Right forelimb (tissue), 1 donor: ENCODE data around the gene COL5A1.
"Not testable (repeated sequence)": the region's sequence is repeated elsewhere in the genome, so short reads cannot be mapped to it uniquely, and the experiment has no call there.

Experiments used
- DNase-seq: peaks from one replicate; pipeline ENCODE4 v3.0.0-alpha.2; 2018

The COL5A1 gene

DNA sequence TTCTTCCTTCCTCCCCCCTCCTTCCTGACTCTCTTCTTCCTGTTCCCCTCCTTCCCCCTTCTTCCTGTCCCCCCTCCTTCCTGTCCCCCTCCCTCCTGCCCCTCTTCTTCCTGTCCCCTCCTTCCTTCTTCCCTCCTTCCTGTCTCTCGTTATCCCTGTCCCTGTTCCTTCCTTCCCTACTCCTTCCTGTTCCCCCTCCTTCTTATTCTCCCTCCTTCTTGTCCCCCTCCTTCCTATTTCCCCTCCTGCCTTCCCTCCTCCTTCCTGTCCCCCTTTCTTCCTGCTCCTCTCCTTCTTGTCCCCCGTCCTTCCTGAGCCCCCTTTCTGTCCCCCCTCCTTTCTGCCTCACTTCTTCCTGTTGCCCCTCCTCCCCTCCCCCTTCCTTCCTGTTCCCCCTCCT is 70.6 kb downstream of the COL5A1 start:
- DNase-seq, result no peak

DNA sequence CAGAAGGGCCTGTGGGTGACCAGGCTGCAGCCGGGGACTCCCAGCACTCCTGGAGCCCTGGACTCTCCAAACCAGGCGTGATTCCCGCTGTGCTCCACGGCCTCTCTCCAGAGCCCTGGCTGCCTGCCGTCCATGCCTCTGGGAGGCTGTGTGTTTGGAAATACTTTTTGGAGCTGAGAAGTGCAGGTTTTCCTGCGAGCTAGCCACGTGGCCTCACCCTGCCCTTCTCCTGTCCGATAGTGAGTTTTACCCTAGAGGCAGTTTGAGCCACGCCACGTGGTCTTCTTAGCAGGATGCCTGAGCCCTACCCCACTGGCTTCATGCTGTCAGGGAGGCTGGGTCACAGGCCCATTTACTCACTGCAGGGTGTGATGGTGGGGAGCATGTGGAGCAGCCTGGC is 71.3 kb downstream of the COL5A1 start:
- no peak for DNase-seq

DNA sequence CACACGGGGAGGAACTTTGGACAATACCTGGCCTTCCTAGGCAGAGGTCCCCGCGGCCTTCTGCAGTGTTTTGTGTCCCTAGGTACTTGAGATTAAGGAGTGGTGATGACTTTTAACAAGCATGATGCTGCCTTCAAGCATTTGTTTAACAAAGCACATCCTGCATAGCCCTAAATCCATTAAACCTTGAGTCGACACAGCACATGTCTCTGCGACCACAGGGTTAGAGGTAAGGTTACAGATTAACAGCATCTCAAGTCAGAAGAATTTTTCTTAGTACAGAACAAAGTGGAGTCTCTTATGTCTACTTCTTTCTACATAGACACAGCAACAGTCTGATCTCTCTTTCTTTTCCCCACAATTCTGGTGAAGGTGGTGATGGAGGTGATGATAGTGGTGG is 73.9 kb downstream of the COL5A1 start:
- DNase-seq, result not testable (repeated sequence)

DNA sequence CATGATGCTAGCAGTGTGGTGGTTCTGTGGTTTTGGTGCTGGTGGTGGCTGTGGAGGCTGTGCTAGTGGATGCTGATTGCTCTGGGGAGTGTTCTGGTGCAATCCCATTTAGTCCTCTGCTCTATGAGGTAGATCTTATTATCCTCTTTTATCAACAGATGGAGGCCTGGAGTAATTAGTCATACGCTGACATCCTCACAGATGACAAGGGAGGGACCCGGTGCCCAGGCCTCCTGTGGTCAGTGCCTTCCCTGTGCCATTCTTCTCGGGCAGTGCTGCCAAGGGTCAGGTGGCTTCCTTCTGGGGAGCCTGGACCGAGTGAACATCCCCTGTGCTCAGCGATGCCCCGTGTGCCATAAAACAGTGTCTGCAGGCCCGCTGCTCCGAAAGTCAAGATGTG is 74.5 kb downstream of the COL5A1 start:
- DNase-seq, result no peak

DNA sequence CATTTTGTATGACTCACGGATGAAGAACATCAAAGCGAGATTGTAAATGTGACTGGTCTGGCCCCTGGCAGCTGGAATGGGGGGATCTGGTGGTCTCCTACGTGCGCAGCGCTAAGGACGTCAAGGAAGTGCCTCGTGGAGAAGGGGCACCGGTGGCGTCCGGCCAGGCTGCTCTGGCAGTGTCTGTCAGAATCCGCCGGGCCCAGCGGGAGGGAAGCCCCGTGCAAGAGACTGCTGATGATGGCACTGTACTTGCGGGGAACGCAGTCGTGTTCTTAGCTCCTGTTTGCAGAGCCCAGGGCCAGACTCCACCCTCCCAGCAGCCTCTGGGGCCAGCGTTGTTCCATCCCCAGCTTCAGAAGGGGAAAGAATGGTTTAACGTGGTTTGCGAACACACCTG is 75.5 kb downstream of the COL5A1 start:
- no peak for DNase-seq

DNA sequence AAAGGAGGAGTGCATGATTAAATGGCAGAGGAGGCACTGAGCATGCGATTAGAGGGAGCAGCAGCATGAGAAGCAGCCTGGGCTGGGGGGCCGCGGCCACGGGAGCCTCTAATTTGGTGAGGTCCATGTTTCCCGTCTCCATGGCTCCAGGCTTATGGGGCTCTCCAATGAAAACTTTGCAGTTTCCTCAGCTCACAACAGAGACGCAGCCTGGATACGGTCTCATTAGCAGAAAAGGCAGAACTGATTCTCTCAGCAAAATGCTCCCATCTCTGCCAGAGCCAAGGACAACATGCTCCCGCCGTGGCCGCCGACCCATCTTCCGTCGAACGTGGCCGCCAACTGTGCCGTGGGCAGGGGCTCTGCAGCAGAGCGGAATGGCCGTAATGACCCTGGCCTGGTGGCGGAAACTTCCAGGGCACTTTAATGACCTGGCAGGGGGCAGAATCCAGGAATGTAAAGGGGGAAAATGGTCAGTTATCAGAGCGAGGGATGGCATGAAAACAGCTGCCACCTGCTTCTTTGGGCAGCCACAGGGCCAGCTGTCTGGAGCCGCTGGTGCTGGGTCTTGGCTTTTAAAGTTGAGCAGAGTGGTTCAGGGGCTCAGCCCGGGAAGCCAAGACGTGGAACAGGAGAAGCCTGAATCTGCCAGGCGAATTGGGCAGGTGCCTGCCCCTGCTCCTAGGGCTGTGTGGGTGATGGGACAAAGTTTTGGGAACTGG is 76.5 kb downstream of the COL5A1 start:
- DNase-seq, result no peak

DNA sequence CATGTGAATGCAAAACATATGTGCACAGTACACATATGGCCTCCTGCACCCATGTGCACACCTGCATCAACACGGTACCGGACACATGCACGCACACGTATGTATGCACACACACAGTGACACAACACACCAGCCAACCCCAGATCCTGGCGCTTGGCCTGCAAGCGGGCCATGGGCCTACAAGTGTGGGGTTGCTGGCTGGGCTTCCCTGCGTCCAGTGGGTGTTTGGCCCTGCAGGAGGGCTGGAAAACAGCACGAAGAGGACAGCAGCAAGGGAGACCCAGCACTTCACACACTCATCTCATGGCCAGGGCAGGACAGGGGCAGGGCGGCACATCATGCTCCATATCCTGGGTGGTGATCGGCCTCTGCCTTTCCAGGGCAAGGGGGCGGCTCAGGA is 77.7 kb downstream of the COL5A1 start:
- no peak for DNase-seq

DNA sequence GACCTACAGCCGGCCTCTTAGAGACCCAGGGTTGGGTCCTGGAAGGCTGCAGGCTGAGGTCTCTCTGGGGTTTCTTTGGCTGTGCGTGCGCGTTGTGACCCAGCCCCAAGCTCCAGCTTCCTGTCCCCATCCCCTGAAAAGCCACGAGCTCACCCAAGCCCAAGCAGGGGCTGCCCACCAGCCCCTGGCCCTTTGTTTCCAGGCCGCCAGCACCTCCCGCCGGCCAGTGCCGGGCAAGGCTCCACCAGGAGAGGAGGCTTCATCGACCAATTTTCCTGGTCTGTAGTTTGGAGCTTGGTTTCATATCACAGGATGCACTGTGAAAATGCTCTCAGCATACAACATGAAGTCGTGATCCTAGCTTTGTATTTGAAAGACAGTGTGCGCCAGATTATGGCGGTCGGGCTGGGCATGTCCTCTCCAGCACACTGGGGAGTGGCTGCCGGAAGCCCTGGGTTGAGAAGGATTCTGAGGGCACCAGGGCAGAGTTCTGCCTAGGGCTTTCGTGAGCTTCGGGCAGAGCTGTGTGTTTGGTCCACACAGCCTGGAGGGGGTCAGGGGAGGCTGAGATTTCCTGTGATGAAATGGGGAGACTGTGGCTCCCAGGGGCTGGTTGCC is 78.6 kb downstream of the COL5A1 start:
- DNase-seq, result no peak

DNA sequence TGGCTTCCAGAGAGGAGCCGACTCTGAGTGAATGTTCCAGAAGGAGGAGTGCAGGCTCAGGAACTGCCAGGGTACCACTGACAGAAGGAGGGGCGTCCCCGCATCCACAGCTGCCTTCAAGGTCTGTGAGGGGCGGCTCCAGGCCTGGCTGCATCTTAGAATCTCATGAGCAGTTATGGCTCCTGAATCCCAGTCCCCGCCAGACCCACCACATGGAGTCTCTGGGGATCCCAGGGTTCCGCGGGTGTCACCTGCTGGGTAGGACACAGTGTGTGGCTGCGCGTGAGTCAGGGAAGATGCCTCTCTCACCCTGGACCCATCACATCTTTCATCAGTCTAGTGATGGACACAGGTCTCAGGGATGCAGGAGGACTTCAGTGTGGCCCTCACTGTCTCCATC is 79.2 kb downstream of the COL5A1 start:
- no peak for DNase-seq

DNA sequence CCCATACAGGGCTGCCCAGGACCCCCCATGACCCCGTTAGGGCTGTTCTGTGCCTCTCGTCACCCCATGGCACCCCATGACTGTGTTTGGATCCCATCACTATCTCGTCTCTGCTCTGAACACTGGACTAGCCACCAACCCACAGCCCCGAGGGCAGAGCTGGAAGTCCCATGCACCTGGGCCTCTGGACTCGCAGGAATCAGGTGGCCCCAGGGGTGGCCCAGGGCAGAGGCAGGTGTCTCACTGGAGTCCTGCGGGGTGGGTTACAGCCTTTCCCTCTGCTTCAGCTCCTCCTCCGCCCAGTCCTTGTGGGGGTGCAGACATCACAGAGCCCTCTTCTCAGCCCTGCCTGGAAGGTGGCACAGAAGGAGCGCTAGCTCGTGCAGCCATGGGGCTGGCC is 79.7 kb downstream of the COL5A1 start:
- DNase-seq, result no peak

DNA sequence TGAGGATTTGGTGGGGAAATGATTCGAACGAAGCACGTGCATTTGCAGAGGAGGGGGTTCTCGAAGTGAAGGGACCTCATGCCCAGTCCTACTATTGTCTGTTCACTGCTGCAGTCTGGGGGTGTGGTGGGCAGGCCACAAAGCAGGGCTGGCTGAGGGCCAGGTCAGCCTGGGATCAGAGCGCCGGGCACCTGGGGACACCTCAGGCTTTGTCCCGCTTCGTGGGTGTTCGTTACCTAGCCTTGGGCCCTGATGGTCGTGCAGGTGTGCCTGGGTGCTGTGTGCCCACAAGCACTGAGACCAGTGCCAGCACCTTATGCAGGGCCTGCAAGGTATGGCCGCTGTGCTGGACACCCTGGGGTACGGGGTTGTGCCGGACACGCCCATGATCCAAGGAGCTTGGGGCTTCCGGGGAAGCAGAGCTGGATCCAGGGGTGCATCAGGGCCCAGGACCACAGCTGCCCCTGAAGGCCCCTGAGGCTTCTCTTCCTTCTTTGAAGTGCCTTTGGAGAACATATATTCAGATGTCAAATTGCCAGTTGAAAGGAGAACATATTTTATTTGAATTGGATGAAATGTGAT is 80.6 kb downstream of the COL5A1 start:
- no peak for DNase-seq

DNA sequence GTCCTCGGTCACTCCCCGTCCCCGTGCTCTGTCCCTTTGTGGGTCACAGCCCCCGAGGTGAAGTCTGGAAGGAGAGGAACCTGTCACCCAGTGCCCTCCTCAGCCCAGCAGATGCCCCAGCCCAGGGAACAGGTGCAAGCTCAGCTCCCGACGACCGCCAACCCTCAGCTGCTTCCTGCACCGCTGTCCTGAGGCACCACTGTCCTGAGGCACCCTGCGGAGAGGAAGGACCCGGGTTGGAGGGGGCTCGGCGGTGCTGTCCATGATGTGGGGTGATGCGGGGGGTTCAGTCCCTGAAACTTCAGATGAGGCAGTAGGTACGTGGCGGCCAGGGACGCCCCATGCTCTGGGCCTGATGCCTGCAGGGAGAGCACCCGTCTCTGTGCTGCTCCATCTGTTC is 81.4 kb downstream of the COL5A1 start:
- DNase-seq, result no peak

DNA sequence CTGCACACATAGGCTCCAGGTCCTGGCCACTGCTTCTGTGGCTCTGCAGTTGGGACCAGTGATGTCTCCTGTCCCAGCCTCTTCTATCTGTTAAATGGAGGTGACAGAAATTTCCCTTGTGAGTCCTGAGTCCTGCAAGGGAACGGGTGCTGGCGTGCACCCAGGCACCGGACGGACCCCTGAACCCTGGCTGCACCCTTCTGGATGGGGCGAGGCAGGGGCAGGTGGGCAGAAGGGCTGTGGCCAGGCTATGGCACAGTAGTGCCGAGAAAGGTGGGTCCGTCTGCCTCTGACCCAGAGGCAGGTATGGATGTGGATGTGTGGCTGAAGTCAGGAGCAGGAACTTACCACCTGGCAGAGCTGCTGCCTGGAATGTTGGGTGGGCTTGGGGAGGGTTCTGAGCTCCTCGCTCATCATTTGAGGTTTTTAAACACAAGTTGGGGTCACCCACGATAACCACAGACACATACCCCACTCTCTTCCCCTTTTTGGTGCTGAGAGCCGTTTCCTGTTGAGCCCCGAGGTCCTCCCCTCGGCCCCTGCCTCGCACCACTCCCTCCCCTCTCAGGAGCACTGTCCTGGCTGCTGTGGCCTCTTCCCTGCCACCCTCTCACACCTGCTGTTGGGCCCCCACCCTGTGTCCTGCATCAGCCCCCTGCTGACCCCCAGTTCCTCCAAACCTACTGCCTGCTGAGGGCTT is 82.0 kb downstream of the COL5A1 start:
- no peak for DNase-seq

DNA sequence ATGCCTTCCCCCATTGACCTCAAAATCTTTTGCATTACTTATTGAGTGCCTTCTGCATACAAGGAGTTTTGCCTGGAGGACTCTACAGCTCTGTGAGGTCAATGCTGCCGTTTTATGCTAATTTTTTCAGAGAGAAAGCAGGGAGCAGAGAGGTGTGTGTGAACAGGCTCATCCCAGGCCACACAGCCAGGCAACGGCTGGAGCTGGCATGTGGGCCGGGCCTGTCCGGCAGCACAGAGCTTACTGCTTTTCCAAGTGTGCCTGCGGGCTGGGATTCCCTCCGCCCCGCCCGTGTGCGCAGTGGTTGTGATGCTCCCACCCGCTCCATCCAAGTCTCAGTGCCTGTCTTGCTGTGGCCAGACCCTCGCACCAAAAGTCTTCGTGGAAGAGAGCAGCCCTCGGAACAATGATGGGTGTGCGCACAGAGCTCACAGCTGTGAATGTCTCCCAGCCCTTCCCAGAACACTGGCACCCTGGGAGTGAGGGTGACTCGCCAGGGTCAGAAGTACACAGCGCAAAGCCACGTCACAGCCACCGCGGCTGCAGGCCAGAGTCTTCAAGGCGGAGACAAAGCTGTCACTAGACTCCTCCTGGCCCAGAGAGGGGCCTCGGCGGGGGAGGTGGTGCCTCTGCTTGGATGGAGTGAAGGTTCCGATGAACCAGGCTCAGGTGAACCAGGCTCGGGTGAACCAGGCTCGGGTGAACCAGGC is 82.8 kb downstream of the COL5A1 start:
- DNase-seq, result no peak

DNA sequence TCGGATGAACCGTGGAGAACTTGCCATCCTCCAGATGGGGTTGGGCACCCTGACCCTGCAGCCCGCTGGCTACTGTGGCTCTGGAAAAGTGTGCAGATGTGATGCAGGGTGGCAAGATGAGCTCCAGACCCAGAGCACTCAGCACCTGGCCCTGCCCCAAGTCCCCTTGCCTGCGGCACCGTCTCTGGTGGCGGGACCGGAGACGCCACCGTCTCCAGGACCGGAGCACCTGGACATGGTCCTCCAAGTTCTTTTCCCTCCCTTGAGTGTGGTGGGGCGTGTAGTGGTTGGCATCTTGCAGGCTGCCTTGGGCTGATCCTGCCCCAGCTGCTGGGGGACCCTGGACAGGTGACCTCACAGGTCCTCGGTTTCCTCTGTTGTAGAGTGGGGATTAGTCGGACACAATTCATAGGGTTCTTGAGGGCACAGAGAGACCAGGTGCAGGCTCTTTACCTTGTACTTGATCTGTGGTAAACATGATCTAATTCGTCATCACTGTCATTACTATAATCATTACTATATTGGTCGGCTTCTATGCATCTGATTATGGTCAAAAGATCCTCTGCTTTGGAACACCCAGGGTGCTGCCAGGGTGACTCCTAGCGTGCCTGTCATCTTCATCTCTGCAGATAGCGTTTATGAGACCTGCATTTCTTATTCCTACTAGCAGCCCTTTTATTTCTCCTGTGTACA is 83.5 kb downstream of the COL5A1 start:
- DNase-seq, result no peak

DNA sequence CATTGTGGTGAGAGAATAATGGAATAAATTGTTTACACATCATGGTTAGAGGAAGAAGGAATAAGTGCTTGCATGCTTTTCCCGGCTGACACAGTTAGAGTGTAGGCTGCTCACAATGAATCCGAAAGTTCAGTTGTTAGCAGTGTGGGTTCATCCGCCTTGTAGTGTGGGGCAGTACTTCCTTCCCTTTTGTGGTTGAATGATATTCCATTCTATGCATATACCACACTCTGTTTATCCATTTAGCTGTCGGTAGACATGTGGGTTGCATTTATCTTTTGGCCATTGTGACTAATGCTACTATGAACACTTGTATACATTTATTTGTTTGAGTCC is 84.0 kb downstream of the COL5A1 start:
- no peak for DNase-seq

DNA sequence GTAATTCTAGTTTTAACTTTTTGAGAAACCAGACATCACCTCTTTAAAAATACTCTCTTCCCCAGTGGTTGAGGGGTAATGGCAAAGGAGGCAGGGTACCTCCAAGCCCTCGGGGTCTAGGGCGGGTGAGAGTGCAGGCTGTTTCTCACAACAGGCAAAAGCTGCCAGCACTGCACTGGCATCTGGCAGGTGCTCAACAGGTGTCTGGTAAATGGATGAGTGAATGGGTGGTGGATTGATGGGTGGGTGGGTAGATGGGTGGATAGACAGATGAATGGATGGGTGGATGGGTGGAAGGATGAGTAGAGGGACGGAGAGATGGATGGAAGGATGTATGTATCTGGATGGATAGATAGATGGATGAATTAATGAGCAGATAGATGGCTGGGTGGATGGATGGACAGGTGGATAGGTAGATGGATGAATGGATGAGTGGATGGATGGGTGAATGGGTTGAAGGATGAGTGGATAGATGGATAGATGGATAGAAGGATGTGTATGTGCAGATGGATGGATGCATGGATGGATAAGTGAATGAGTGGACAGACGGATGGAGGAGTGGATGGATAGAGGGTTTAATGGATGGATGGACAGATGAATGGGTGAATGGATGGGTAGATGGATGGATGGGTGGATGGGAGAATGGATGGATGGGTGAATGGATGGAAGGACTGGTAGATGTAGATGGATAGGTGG is 84.6 kb downstream of the COL5A1 start:
- DNase-seq, result no peak

DNA sequence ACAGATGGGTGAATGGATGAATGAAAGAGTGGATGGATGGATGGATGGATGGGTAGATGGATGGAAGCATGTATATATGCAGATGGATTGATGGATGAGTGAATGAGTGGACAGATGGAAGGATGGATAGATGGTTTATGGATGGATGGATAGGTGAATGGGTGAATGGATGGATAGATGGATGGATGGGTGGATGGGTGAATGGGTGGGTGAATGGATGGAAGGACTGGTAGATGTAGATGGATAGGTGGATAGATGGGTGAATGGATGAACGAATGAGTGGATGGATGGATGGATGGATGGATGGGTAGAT is 85.1 kb downstream of the COL5A1 start:
- no peak for DNase-seq

DNA sequence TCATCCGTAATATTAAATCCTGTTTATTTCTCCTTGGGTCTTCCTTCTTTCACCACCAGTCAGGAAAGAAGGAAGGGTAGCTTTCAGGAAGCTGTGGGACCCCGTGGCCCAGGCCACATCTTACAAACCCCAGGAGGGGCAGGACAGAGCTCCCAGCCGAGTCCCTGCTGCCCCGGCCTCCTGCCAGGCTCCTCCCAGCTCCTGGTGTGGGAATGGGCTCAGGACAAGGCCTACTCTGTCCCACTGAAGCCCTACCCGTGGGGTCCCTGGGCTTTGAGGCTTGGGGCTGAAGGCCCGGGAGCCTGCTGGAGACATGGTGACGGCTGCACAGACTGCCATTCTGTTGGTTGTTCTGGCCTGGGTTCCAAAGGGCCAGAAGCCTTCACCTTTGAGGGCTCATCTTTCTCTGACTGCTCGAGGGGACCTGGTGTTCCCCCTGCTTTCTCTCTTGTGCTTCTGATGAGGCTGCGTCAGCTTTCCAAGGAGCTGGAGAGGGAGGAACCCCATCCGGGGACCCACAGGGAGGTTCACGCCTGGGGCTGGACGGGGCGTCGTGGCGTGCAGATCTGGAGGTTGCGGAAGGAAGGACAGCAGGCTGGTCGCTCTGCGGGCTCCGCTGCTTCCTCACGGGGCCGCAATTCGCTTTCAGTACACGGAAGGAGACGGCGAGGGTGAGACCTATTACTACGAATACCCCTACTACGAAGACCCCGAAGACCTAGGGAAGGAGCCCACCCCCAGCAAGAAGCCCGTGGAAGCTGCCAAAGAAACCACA is 86.6 kb downstream of the COL5A1 start:
- DNase-seq, result no peak

DNA sequence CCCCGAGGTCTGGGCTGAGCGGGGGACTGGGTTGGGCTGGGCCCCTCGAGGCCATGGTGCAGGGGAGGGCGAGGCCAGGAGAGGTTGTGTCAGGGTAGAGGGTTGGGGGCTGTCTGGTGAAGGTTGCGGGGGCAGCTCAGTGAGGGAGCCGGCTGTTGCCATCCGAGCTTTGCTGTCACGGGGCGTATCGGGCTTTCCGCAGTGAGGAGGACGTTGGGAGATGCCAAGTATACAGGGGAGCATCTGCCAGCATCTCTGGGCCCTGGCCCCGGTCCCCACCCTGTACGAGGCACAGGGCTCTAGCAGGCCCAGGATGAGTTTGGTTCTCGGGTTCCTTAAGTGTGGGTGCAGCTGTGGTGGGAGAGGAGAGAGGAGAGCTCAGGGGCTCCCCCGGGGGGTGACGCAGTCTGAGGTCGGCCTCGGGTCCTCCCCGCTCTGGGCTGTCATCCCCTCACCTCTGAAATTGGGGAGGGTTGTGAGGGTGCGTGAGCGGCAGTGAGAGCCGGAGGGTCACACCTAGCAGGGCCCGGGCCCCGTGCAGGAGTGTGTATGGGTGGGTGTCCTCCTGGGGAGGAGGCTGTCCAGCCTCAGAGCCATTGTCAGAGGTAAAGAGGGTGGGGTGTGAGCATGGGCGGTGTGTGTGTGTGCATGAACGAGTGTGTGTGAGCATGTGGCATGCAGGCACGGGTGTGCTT is 87.3 kb downstream of the COL5A1 start:
- DNase-seq, result no peak
